NCI-H1048 (cell line): ENCODE measurements around the gene PPM1L.
"Not testable (repeated sequence)": the region's sequence is repeated elsewhere in the genome, so short reads cannot be mapped to it uniquely, and the experiment has no call there.

Experiments
- DNase-seq: peaks from one replicate; lab custom pipeline; 2025; lab: John Stamatoyannopoulos, UW

The PPM1L gene

DNA sequence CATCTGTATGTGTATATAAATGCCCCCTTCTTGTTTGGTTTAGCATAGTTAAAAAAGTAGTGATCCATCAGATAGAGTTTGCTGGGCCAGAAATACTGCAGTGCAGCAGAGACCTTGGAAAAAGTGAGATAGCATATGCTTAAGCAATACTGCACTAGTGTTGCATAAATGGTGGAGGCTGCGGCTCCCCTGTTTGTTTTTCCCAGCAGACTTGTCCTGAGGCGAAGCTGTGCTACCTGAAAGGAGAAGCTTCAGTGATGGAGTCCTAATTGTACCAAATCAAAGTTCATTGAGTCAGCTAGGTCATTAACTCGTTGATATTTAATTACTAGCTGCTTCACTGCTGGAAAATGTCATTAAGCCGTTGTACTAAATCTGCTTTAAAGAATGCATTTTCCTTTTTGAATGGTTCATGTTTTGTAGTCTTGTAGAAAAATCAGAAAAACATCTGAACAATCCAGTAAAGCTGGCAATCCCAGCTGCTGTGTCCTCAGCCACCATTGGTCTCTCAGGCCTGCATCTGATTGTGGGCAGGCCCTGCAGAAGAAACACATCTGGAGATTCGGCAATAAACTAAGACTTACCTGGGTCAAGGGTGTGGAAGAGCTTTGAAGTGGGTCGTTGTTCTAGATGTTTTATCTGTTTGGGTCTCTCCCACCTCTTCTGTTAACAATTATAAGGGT lies 179.5 kb downstream of the PPM1L start:
- DNase-seq, result no peak

DNA sequence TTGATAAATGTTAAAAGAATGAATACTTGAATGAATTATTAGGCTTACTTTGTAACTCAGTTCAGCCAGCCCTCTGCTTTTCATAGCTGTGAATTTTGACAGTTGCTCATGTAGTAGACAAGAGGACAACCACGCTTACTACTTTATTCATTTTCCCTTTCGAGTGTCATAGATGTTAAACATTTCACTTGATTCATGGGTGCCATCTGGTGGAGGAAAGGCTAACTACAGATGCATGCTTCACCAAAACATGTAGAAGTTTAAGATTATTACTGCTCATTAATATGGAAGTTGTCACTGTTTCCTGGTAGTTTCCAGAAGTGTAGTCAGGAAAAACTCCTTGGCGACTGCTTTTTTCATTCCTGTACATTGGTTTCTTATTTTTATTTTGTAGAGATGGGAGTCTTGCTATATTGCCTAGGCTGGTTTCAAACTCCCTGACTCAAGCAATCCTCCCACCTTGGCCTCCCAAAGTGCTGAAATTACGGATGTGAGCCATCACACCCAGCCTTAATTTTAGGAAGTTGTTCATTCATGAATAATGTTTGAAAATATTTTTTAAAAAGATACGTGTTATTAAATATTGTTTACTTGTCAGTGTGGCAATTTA lies 186.0 kb downstream of the PPM1L start:
- no peak for DNase-seq

GRCh38 chr3:160943996-160944395 lies 188.0 kb downstream of the PPM1L start:
- DNase-seq, result no peak

DNA sequence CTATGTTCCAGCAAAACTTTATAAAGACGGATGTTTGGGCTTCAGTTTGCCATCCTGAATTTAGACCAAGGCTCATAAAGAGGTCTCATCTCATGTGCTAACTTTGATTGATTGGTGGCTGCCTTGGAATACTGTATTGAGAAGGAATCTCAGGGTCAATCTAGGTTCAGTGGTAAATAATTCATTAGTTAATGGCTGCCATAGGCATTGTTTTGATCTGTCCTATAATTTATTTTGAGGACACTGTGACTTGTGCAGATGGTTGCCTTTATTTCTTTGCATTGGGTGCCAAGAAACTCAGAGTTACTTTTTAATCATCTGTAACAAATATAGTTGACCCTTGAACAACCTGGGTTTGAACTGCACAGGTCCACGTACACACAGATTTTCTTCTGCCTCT lies 189.3 kb downstream of the PPM1L start:
- DNase-seq, result no peak

DNA sequence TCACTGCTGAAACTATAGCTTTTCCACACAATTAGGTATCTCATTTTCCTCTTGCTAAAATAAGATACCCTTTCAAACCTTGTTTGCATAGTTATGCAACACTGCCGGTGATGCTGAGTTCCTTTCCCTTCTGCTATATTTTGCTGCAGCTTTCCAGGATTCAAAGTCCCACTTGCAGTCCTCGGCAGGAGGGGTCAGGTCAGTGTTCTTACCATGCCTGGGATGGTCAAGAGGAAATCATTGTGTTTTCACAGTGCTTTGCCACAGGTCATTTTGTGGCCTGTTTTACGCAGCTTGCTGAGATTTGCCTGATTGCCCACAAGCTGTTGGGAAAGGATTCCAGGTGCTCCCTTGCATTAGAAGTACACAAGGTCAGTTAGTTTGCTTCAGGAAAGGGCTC lies 192.2 kb downstream of the PPM1L start:
- DNase-seq, result no peak

DNA sequence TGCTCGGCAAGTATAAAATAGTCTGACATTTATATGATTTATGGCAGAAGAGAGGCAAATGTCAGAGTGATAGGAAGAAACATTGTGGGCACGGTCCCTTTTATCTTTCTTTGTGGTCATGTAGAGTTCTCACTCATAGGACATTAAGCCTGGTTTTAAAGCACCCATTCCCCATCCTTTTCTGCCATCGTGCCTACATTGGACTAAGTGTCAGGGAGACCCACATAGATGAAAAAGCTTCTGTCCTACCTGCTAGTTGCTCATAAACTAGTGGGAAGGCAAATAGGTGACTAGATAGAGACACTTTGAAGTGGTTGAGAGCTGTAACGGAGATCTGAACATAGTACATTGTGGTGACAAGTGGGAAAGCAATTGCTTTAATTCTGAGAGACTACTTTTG lies 193.4 kb downstream of the PPM1L start:
- DNase-seq, result no peak

DNA sequence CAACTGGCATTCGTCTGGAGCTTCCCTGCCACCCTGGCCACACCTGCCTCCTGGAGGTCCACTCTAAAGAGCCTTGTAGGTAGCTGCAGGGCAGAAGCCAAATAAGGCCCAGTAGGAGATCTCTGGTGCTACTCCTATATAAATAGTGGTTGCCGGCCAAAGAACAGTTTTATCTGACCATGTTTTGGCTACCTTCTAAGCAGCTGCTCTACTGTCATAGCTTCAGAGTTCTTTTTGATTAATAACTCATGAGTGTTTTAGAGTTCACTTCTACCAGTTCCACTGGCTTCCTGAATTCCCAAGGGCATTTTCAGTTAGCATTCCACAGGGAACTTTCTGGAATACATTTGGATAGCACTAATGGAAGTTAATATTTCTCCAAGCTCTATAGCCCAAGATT lies 194.5 kb downstream of the PPM1L start:
- no peak for DNase-seq

GRCh38 chr3:160950954-160951353 lies 194.9 kb downstream of the PPM1L start:
- DNase-seq, result no peak

DNA sequence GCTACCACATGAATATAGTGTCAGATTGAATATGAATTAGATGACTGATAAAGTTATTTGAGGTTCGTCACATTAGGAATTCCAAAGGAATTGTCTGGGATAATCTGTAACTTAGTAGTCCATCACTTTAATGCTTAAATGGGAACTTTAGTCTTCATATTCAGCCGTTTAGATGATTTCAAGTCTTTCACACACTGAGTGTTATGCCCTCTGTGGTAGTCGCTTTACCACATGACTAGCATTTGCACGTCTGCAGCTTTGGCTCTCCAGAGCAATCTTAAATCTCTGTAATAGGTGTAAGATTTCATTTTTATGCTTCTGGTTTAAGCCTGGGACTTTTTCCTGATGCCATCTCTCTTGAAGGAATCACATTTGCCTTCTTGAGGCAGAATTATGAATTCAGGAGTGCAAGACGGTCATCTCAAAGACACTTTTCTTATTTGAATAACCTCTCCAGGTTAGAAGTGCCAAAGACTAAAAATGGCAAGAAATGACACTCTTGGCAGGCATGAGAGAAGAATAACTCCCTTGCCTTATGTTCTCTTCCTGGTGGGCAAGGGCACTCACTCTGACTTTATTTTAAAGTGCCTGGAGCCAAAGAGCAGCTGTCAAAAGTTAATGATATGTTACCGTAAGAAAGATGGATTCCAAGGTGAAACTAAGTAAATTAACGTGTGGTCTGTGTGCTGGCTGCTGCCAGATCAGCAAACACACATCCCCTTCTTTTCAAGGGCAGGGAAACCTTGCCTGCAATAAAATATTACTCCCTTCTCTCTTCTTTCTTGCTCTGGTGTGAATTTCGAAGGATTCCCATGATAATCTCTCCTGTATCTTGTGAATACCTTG lies 195.8 kb downstream of the PPM1L start:
- DNase-seq, result no peak

DNA sequence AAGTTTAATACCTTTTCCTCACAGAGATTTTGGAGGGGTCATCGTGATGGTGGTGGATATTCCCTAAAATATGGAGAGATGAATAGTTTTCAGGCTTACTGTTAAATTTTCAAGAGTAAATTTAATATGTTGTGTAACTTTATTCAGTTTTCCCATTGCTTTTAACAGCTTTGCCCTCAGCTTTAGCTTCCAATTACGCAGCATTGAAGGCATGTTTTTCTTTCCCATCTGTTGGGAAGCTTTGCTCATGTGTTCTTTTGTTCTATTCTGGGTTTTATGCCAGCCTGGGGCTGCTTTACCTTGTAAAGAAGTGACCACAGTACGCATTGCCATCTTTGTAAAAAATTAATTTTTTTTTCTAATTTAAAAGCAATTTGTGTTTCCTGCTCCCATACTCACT lies 197.7 kb downstream of the PPM1L start:
- DNase-seq, result no peak

GRCh38 chr3:160956785-160957184 lies 200.8 kb downstream of the PPM1L start:
- no peak for DNase-seq

DNA sequence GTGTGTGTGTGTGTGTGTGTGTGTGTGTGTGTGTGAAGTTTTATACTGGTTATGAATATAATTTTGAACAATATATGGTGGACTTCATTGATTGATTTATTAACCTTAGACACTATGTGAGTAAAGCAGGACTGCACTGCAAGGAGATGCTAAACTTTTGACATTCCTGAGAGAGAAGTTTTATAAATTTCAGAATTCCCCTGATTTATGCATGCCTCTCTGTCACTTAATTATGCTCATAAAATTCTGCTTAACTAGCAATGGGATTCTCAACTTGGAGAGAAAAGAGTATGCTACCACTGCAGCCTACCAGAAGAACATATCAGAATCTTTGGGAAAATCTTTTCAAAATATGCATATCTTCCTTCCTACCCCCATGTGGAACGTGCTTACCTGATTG lies 204.5 kb downstream of the PPM1L start:
- no peak for DNase-seq

DNA sequence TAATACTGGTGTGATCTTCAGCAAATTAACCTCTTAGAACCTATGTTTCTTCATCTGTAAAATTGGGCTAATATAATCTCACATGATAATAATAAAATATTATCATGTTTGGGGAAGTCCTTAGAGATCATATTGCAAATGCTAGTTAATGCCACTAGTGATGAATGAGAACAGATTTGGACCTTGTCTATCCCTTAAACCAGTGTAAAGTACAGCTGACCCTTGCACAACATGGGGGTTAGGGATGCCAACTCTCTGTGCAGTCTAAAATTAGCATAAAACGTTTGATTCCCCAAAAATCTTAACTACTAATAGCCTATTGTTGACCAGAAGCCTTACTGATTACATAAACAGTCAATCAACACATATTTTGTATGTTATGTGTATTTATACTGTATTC lies 207.9 kb downstream of the PPM1L start:
- DNase-seq, result no peak

DNA sequence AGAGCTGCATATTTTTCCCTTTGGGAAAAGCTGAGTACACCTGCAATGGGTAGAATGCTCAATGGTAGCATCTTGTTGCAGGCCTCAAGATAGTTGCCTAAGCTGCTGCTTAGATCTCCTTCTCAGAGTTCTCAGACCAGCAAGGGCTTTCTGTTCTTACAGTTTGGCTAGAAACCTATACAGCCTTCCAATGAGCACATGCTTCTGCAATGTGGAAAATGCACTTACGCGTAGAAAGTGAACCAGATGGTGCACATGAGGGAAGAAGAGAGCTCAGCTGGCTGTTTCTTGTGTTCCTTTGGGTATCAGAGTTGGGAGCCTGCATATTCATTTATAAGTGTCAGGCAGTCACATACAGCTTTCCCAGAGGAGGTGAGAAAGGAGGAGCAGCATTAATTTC lies 212.7 kb downstream of the PPM1L start:
- DNase-seq, result no peak

GRCh38 chr3:160973067-160973809 lies 217.2 kb downstream of the PPM1L start:
- DNase-seq, result no peak

DNA sequence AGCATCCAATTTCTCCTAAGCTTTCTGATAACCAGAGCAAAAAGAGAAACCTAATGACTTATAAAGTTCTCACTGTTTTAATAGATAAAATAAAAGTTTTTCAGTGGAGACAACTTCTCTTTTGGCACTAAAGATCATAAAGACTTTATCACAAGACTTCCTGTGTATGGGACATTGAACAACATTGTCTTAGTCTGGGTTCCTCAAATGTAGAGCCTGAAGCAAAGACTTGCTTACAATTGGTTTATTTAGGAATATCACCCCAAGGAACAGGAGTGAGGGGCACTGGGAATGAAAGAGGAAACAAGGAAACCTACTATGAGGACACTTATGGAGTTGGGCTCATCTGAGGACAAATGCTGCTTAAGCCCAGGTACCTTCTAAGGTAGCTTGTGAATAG lies 221.7 kb downstream of the PPM1L start:
- no peak for DNase-seq

GRCh38 chr3:160980740-160981139 lies 224.7 kb downstream of the PPM1L start:
- DNase-seq, result no peak

DNA sequence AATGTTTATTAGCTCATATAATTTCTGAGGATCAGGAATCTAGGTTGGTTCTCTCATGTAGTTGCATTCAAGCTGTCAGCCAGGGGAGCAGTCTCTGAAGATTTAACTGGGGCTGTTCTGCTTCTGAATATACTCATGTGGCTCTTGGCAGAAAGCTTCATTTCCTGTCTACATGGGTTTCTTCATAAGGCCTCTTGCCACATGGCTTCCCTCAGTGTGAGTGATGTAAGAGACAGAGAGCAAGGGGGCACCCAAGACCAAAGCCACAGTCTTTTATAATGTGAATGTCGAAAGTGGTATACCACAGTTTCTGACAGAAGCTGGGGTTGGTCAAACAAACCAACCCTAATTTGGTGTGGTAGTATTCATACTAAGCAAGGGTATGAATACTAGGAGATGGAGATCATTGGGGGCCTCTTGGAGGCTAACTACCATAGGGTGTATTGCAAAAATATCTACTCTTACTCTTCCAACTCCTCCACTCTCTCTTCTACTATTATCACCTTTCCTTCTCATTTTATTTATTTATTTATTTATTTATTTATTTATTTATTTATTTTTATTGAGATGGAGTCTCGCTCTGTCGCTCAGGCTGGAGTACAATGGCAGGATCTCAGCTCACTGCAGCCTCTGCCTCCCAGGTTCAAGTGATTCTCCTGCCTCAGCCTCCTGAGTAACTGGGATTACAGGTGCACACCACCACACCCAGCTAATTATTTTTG lies 225.3 kb downstream of the PPM1L start:
- DNase-seq, result no peak

DNA sequence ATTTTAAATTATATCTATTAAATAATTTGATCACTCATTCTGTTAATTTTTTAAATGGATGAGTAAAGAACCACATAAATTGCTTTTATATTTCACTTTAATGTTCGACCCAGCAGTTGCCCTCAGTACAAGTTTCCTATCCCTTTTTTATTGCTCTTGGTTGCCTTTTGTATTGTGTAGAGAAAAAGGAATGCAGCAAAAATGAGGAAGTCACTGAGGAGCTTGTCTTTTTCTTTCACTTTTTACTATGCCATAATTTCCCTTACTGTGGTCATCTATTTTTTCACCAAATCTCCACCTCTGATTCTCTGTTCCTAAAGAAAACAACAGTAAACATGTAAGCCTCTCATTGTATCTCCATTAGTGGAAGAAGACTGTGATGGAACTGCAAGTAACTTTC lies 226.5 kb downstream of the PPM1L start:
- DNase-seq, result no peak

GRCh38 chr3:160983900-160984299 lies 227.9 kb downstream of the PPM1L start:
- DNase-seq, result not testable (repeated sequence)

GRCh38 chr3:160986069-160986468 lies 230.0 kb downstream of the PPM1L start:
- no peak for DNase-seq
